GM12892 (cell line): ENCODE results near the gene BGN.
A peak's percentile ranks its signal among the peaks of the same experiment; 100 is the strongest.

Experiments used
- DNase-seq: peaks from one replicate; pipeline ENCODE4 v3.0.0; 2011; ENCODE audit not compliant: insufficient read length
- FAIRE-seq: peaks from 2 replicates; lab custom pipeline; 2011; peaks lifted over from hg19 to GRCh38; lab: Jason Lieb, UNC
- POLR2A ChIP-seq: IDR thresholded peaks from 2 replicates; pipeline ENCODE4 v1.6.1; 2011; ENCODE audit warnings: low read depth, low read length, control low read depth
- POLR2AphosphoS5 ChIP-seq: IDR thresholded peaks from 2 replicates; pipeline ENCODE4 v1.6.1; 2011; ENCODE audit warnings: low read depth, low read length, control low read depth
- TAF1 ChIP-seq: IDR thresholded peaks from 2 replicates; pipeline ENCODE4 v1.6.1; 2011; ENCODE audit warnings: low read depth, mild to moderate bottlenecking, control low read depth, low read length, borderline replicate concordance

Gene BGN

GRCh38 chrX:153524234-153524633 is 29.5 kb downstream of the BGN start:
- no peak for DNase-seq
- TF ChIP-seq POLR2AphosphoS5 (no peak), TAF1 (no peak), POLR2A (no peak)
- FAIRE-seq, result no peak

- DNase-seq (no peak), FAIRE-seq (no peak)
- TF ChIP-seq POLR2A, result no peak
- TF ChIP-seq POLR2AphosphoS5, result no peak
- TF ChIP-seq TAF1, result no peak
Observed at GRCh38 chrX:153525451-153525850, 30.7 kb downstream of the BGN start.

GRCh38 chrX:153526042-153526441 is 31.3 kb downstream of the BGN start:
- DNase-seq (no peak), FAIRE-seq (no peak)
- TF ChIP-seq POLR2A, result no peak
- TF ChIP-seq POLR2AphosphoS5, result no peak
- no peak for TF ChIP-seq TAF1

GRCh38 chrX:153526801-153527200 is 32.0 kb downstream of the BGN start:
- no peak for FAIRE-seq
- TF ChIP-seq POLR2AphosphoS5 (no peak), TAF1 (no peak), POLR2A (no peak)
- DNase-seq, result no peak

- FAIRE-seq, result no peak
- no peak for DNase-seq
- no peak for TF ChIP-seq TAF1
- TF ChIP-seq POLR2AphosphoS5, result no peak
- TF ChIP-seq POLR2A, result no peak
Observed at GRCh38 chrX:153527208-153527607, 32.4 kb downstream of the BGN start.

- no peak for TF ChIP-seq TAF1
- no peak for TF ChIP-seq POLR2AphosphoS5
- TF ChIP-seq POLR2A, result no peak
- FAIRE-seq, result no peak
- no peak for DNase-seq
Observed at GRCh38 chrX:153530411-153531129, 35.8 kb downstream of the BGN start.

DNA sequence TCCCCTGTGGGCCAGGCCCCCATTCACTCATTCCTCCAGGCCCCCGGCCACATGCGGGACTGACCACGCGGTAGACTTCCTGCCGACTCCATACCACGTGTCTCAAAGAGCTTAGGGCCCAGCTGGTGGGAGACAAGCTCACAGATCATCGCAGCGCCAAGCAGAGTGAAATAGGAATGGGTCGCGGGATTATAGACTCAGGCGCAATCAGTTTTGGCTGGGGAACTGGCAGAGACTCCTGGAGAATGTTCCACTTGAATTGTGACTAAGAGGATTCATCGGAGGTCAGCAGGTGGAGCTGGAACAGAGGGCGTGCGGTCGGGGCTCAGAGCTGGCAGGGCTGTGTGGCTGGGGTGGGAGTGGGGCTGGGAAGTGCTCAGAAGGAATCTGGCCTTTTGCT is 38.3 kb downstream of the BGN start:
- no peak for TF ChIP-seq TAF1
- TF ChIP-seq POLR2AphosphoS5, result no peak
- no peak for TF ChIP-seq POLR2A
- FAIRE-seq, result no peak
- no peak for DNase-seq

GRCh38 chrX:153537080-153537479 is 42.3 kb downstream of the BGN start:
- TF ChIP-seq TAF1, result no peak
- no peak for TF ChIP-seq POLR2A
- TF ChIP-seq POLR2AphosphoS5, result no peak
- FAIRE-seq (no peak), DNase-seq (no peak)

DNA sequence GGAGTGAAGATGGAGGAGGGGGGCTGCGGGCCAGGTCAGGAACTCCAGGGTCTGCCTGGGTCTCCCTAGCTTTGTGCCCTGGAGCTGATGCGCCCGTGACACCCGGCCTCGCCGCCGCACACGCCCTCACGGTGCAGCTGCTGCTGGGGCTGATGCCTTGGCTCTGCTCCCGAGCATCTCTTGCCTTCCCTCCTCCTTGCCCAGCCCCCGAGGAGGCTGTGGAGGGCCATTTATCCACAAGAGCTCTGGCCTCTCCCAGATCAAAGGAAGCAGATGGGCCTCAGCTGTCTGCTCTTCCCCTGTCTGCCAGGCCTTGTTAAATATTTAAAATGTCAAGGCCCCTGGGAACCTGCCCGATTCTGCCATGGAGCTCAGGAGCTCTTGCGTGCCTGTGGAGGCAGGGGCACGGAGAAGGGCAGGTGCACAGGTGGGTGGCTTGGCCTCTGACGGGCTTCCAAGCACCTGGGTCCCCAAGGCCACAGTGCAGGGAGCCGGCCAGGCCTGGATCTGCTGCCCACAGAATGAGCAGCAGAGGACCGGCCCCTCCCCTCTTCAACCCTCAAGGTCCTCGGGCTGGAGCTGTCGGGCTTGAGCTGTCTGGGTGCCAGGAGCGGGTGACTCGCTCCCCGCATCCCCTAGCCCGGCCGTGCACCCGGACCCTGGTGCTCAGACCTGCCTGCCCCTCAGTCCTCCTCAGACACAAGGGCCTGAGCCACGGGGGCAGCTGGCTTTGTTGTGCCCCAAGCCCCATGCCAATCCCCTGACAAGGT is 42.9 kb downstream of the BGN start:
- FAIRE-seq (no peak), DNase-seq (no peak)
- TF ChIP-seq POLR2AphosphoS5, result no peak

GRCh38 chrX:153538424-153538823 is 43.6 kb downstream of the BGN start:
- DNase-seq (no peak), FAIRE-seq (no peak)
- TF ChIP-seq TAF1, result no peak
- TF ChIP-seq POLR2AphosphoS5, result no peak

GRCh38 chrX:153539171-153539978 is 44.6 kb downstream of the BGN start:
- FAIRE-seq (peak; percentile 78), DNase-seq (peak; percentile 69)
- TF ChIP-seq POLR2AphosphoS5, result no peak
- TF ChIP-seq TAF1, result no peak
- TF ChIP-seq POLR2A, result no peak
